Measurements from ENCODE around the gene CYBC1. TPM values are rescaled to one million over a fixed set of nuclear protein-coding genes. Genes with fewer than 3 reads are reported as not detected.

The CYBC1 gene
- total and polyA plus RNA-seq, 2 of the 4 experiments (the other 2 are of a cell fraction), result 75.1 to 76.7 TPM

- H2AK5ac ChIP-seq (ENCODE audit: low read depth, low read length), result no peak overlapping the region
- dilution Hi-C loops (cut with HindIII; ENCODE audit: low sequenced_read_pairs, unreplicated experiment) (no loop called here), in situ Hi-C loops (cut with MboI; ENCODE audit: low sequenced_read_pairs) (no loop called here), intact Hi-C loops (cut with micrococcal nuclease) (loop anchor here (5.0 kb wide), 1 partner anchor 171 kb away; no protein-coding TSS in a partner anchor)
- no peak overlapping the region for H2AK9ac ChIP-seq (replicated peaks; ENCODE audit: low read depth, low read length, poor library complexity)
- 87% methylated on average over 16 of the region's 29 CpGs; no CpG with 5 or more reads in 1 of the 2 experiments for WGBS, 2 experiments (ENCODE audit: extremely low coverage in 2 of 2, insufficient read length in 1 of 2)
- no peak overlapping the region for H3K4me3 ChIP-seq (ENCODE audit: insufficient read depth, low read depth, low read length)
- H2BK20ac ChIP-seq (ENCODE audit: low read depth, low read length), result no peak overlapping the region
- no peak overlapping the region for H4K5ac ChIP-seq (ENCODE audit: low read depth, low read length)
- DNase-seq, result no peak
- no peak overlapping the region for H2BK120ac ChIP-seq (ENCODE audit: low read depth, low read length)
- H2AFZ ChIP-seq (replicated peaks; ENCODE audit: low read length, poor library complexity), result peak overlapping the region; percentile 43
- H3K4ac ChIP-seq (ENCODE audit: low read depth, low read length), result no peak overlapping the region
- no peak overlapping the region for H3K14ac ChIP-seq (replicated peaks; ENCODE audit: low read depth, low read length)
- no peak overlapping the region for H3K23ac ChIP-seq (ENCODE audit: low read depth, low read length)
- H2BK15ac ChIP-seq (ENCODE audit: low read depth, low read length), result no peak overlapping the region
- H3K4me1 ChIP-seq (ENCODE audit: control insufficient read depth, insufficient read depth, low read length), result no peaks in the 10 kb centered on the region
- no peak overlapping the region for H3K27ac ChIP-seq (ENCODE audit: insufficient read depth, low read length)
- ChIA-PET CTCF (no interaction called here), POLR2A (ENCODE audit: unreplicated experiment) (no interaction called here)
- H4K20me1 ChIP-seq (ENCODE audit: insufficient read depth, low read length), result peaks cover 22% of the 10 kb centered on the region
- H3K27me3 ChIP-seq (ENCODE audit: control insufficient read depth, insufficient read depth, low read length), result no peaks in the 10 kb centered on the region
- no peak overlapping the region for H3K4me2 ChIP-seq (ENCODE audit: low read depth, low read length)
- no peak overlapping the region for H3K18ac ChIP-seq (ENCODE audit: low read depth, low read length)
- no peak overlapping the region for H3K9ac ChIP-seq (ENCODE audit: low read depth, low read length)
- H3K9me3 ChIP-seq (ENCODE audit: control insufficient read depth, insufficient read depth, low read length), result no peaks in the 10 kb centered on the region
- H4K91ac ChIP-seq (ENCODE audit: insufficient read depth, low read depth, low read length), result no peak overlapping the region
- H3K56ac ChIP-seq (ENCODE audit: extremely low read depth, insufficient read depth, low read length), result no peak overlapping the region
- H2BK5ac ChIP-seq (ENCODE audit: low read depth, low read length, poor library complexity, severe bottlenecking), result no peak overlapping the region
- BruUV-seq (replicated peaks), result no TSS peak
- no peak for ATAC-seq (ENCODE audit: low read depth)
- H3K79me1 ChIP-seq (ENCODE audit: low read depth in 1 of 2, low read length in 2 of 2), result peaks cover 0 to 18% of the 10 kb centered on the region in 2 experiments; a peak in 2 of 4 replicates
- 0 out of 2 replicates have a peak, but pooled peaks cover 2% of the 10 kb centered on the region for H3K9me1 ChIP-seq (ENCODE audit: insufficient read depth, low read length)
- no peak for TF ChIP-seq POLR2A (IDR thresholded peaks at IDR 0.05; ENCODE audit: low read depth, low read length)
- no peak for TF ChIP-seq RAD21 (IDR thresholded peaks at IDR 0.05; ENCODE audit: low read length)
- TF ChIP-seq CHD1 (IDR thresholded peaks at IDR 0.05; ENCODE audit: low read depth, low read length), result no peak
- no peak for TF ChIP-seq SMC3 (IDR thresholded peaks at IDR 0.05; ENCODE audit: low read depth, low read length)
- TF ChIP-seq RFX5 (IDR thresholded peaks at IDR 0.05; ENCODE audit: low read depth, low read length), result no peak
- no peak for TF ChIP-seq USF2 (IDR thresholded peaks at IDR 0.05; ENCODE audit: low read depth, low read length)
- TF ChIP-seq ELK1 (IDR thresholded peaks at IDR 0.05; ENCODE audit: borderline replicate concordance, low read depth, low read length), result no peak
- no peak for TF ChIP-seq MAFK (IDR thresholded peaks at IDR 0.05; ENCODE audit: low read depth, low read length)
- TF ChIP-seq MXI1 (IDR thresholded peaks at IDR 0.05; ENCODE audit: borderline replicate concordance, low read depth, low read length), result no peak
- no peak for TF ChIP-seq MAZ (IDR thresholded peaks at IDR 0.05; ENCODE audit: borderline replicate concordance, low read depth, low read length)
- no peak for TF ChIP-seq RCOR1 (IDR thresholded peaks at IDR 0.05; ENCODE audit: insufficient replicate concordance, low read length)
- TF ChIP-seq, protein P1, sequence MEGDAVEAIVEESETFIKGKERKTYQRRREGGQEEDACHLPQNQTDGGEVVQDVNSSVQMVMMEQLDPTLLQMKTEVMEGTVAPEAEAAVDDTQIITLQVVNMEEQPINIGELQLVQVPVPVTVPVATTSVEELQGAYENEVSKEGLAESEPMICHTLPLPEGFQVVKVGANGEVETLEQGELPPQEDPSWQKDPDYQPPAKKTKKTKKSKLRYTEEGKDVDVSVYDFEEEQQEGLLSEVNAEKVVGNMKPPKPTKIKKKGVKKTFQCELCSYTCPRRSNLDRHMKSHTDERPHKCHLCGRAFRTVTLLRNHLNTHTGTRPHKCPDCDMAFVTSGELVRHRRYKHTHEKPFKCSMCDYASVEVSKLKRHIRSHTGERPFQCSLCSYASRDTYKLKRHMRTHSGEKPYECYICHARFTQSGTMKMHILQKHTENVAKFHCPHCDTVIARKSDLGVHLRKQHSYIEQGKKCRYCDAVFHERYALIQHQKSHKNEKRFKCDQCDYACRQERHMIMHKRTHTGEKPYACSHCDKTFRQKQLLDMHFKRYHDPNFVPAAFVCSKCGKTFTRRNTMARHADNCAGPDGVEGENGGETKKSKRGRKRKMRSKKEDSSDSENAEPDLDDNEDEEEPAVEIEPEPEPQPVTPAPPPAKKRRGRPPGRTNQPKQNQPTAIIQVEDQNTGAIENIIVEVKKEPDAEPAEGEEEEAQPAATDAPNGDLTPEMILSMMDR (conservative IDR thresholded peaks at IDR 0.05; ENCODE audit: low read depth, low read length), result no peak
- no peak for TF ChIP-seq BHLHE40 (IDR thresholded peaks at IDR 0.05; ENCODE audit: low read depth, low read length)
- H4K8ac ChIP-seq (ENCODE audit: low read depth in 2 of 2, low read length in 2 of 2), result no peak overlapping the region
- no peaks in the 10 kb centered on the region for H3K36me3 ChIP-seq (ENCODE audit: control insufficient read depth, insufficient read depth, low read length)
These were observed 37.7 kb downstream of the CYBC1 start for GRCh38 chr17:82412535-82413520.

Data from IMR-90 (cell line).